Fibroblast of lung (primary cell): ENCODE results near the gene NXPH4.

Experiments used
- CTCF ChIP-seq, 2 donors: IDR thresholded peaks in 1 of 2; conservative IDR thresholded peaks in 1 of 2; 1 replicate in 1 of 2; 2 replicates in 1 of 2; pipeline ENCODE4 v1.5.1; 2011 to 2012; ENCODE audit warnings: low read length in 2 of 2, control low read depth in 1 of 2, inconsistent platforms in 1 of 2, low read depth in 1 of 2, mild to moderate bottlenecking in 1 of 2
- EZH2 ChIP-seq: IDR thresholded peaks from 2 replicates; pipeline ENCODE4 v1.5.1; 2012; ENCODE audit warnings: low read length, control low read depth, mild to moderate bottlenecking; ENCODE audit errors: missing control alignments

GRCh38 chr12:57225680-57226210 is 9.2 kb downstream of the NXPH4 start:
- TF ChIP-seq CTCF (conservative IDR thresholded peaks at IDR 0.05 in 1 of 2, IDR thresholded peaks at IDR 0.05 in 1 of 2; ENCODE audit: low read depth in 1 of 2, low read length in 2 of 2) (no peak), EZH2 (no peak)
